Measurements from ENCODE around the gene TENM3.

Gene TENM3

DNA sequence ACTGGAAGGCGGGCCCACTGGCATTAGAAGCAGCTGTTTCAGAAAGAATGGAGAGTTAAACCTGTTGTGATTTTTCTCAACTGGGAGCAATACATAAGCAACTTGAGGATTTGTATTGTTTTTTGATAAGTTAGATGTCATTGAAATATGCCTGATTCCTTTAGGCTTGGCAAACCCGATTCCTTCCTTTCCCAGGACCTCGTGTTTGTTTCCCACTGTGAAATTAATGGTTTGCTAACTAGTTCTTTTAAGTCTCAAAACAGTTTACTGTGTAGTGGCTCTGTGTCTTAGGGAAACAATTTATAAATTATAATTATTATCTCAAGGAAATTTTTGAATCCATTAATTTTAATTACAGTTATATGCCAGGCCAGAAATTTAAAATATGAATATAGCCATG lies 456.0 kb downstream of the TENM3 start:
- intact Hi-C loops (cut with micrococcal nuclease): no loop called here
- no peaks in the 10 kb centered on the region for H3K4me1 Mint-ChIP-seq (ENCODE audit: low read depth)
- H3K27me3 Mint-ChIP-seq: no peaks in the 10 kb centered on the region
- no peak overlapping the region for H3K4me3 Mint-ChIP-seq
- no peaks in the 10 kb centered on the region for H3K9me3 Mint-ChIP-seq
- H3K27ac Mint-ChIP-seq: no peak overlapping the region
- no peaks in the 10 kb centered on the region for H3K36me3 Mint-ChIP-seq (ENCODE audit: low read depth)

DNA sequence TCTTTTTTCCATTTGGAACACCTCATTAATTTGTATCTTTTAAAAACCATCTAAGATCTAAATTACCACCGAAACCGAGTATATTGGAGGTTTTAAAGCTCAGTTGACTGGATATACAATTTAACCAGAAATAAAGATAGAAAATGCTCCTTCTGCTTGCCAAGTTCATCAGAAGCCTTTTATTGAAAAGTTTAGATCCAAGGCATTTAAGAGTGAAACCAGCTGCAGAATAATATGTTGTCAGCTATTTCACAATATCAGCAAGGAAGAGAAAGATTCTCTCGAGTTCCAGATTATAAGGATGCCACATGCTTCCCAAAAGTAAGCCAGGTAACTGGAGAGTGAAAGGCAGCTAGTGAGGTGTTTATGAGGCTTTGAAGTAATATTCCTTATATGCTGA lies 456.6 kb downstream of the TENM3 start:
- intact Hi-C loops (cut with micrococcal nuclease): no loop called here
- no peaks in the 10 kb centered on the region for H3K27me3 Mint-ChIP-seq

DNA sequence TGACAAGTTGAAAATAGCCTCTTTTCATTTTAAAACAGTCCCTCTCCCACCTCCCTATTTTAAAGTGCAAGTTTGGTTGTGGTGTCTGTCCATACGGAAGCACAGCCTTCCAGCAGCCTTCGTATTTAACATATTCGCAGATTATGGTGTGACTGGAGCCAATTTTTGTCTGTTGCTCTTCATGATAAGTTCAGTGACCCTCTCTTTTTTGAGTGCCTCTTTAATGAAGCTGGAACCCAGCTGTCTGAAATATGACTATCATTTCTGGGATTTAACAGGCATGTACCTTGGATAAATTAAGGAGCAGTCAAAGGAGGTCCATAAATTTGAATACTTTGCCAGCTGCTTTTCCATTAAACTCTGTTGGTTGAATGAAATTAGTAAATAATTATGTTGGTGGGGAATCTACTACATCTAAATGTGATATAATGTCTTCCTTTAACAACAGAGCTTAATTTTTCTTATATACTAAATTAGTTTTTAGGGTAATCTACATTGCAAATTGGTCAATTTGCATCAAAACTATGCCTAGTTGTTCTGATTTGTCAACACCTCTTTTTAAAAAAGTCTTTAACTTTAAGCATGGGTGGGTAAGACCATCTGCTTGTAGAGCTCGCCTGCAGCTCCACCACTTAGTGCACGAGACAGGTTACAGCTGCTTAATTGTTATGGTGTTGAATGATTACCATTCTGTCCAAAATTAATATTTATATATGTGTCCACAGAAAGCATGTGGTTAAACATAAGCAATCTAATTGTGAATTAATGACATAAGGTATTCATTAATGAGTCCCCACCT lies 457.4 kb downstream of the TENM3 start:
- intact Hi-C loops (cut with micrococcal nuclease): no loop called here
- no peaks in the 10 kb centered on the region for H3K9me3 Mint-ChIP-seq
- no peaks in the 10 kb centered on the region for H3K4me1 Mint-ChIP-seq (ENCODE audit: low read depth)
- H3K27me3 Mint-ChIP-seq: no peaks in the 10 kb centered on the region
- no peaks in the 10 kb centered on the region for H3K36me3 Mint-ChIP-seq (ENCODE audit: low read depth)
- no peak overlapping the region for H3K4me3 Mint-ChIP-seq
- no peak overlapping the region for H3K27ac Mint-ChIP-seq

More for the DNA sequence above, 456.6 kb downstream of the TENM3 start:
- Mint-ChIP-seq H3K36me3 (ENCODE audit: low read depth) (no peaks in the 10 kb centered on the region), H3K27ac (no peak overlapping the region), H3K4me1 (ENCODE audit: low read depth) (no peaks in the 10 kb centered on the region), H3K4me3 (no peak overlapping the region), H3K9me3 (no peaks in the 10 kb centered on the region)

GRCh38 chr4:182704077-182704476 lies 460.9 kb downstream of the TENM3 start:
- no peaks in the 10 kb centered on the region for H3K4me1 Mint-ChIP-seq (ENCODE audit: low read depth)
- H3K27me3 Mint-ChIP-seq: no peaks in the 10 kb centered on the region
- no peak overlapping the region for H3K27ac Mint-ChIP-seq
- intact Hi-C loops (cut with micrococcal nuclease): no loop called here
- no peaks in the 10 kb centered on the region for H3K36me3 Mint-ChIP-seq (ENCODE audit: low read depth)
- H3K9me3 Mint-ChIP-seq: no peaks in the 10 kb centered on the region
- no peak overlapping the region for H3K4me3 Mint-ChIP-seq

DNA sequence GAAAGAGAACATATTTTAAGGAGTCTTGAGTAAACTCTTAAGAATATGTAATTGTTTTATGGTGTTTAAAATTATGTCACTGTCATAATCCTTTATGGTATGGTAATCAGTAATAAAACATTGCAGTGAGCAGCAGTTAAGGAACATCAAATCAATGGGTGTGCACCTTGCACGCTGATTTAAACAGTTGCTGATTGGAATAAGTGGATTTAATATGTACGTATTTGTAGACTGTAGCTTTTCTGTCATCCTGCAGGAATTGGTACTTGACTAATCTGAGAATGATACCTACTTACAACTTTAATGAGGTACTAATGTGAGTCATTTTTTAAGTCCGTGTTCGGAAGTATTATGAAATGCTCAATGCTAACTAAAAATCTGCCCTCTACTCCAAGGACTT lies 461.7 kb downstream of the TENM3 start:
- Mint-ChIP-seq H3K4me1 (ENCODE audit: low read depth) (no peaks in the 10 kb centered on the region), H3K27ac (no peak overlapping the region), H3K36me3 (ENCODE audit: low read depth) (no peaks in the 10 kb centered on the region), H3K4me3 (no peak overlapping the region), H3K9me3 (no peaks in the 10 kb centered on the region), H3K27me3 (no peaks in the 10 kb centered on the region)
- intact Hi-C loops (cut with micrococcal nuclease): no loop called here

- intact Hi-C loops (cut with micrococcal nuclease): no loop called here
- no peaks in the 10 kb centered on the region for H3K4me1 Mint-ChIP-seq (ENCODE audit: low read depth)
- no peaks in the 10 kb centered on the region for H3K9me3 Mint-ChIP-seq
Observed at GRCh38 chr4:182705389-182705788, 462.2 kb downstream of the TENM3 start.

DNA sequence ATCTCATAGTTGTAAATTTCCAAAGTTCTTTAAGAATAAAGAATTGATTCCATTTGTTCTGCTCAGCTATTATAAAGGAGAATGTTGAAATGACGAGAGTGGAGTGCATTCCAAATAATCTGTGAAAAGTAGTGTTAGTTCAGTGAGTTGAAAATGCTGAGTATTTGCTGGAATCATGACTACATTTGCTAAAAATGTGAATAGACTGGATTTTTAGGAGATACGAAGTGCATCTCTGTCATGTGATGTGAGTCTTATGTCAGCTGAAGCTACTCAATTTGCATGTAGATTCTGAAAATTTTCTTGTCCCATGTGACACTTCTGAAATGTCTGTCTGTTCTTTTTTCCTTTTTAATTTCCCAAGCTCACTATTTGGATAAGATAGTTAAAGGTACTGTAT lies 468.0 kb downstream of the TENM3 start:
- Mint-ChIP-seq H3K4me1 (ENCODE audit: low read depth) (no peaks in the 10 kb centered on the region), H3K4me3 (no peak overlapping the region), H3K27ac (no peak overlapping the region), H3K27me3 (no peaks in the 10 kb centered on the region), H3K36me3 (ENCODE audit: low read depth) (no peaks in the 10 kb centered on the region), H3K9me3 (no peaks in the 10 kb centered on the region)
- intact Hi-C loops (cut with micrococcal nuclease): no loop called here

More at GRCh38 chr4:182705389-182705788, 462.2 kb downstream of the TENM3 start:
- Mint-ChIP-seq H3K27me3 (no peaks in the 10 kb centered on the region), H3K27ac (no peak overlapping the region), H3K36me3 (ENCODE audit: low read depth) (no peaks in the 10 kb centered on the region), H3K4me3 (no peak overlapping the region)

DNA sequence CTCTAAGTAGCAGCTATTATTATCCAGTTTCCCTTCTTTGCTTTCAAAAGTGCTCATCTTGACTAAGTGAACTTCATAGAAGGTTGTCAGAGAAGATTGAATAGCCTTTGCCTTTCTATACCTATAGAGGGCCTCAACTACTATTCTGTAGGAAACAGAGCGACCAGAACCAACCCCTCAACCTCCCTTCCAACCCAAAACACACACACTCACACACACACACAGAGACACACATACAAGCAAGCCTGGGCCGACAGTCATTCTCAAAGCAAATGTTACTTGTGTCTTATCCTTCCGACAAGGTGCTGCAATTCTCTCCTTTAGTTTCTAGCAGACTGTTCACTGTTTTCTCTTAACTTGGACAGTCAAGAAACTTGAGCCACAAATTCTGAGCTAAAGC lies 472.3 kb downstream of the TENM3 start:
- Mint-ChIP-seq H3K27ac (no peak overlapping the region), H3K9me3 (no peaks in the 10 kb centered on the region), H3K36me3 (ENCODE audit: low read depth) (no peaks in the 10 kb centered on the region), H3K27me3 (no peaks in the 10 kb centered on the region), H3K4me3 (no peak overlapping the region), H3K4me1 (ENCODE audit: low read depth) (no peaks in the 10 kb centered on the region)
- intact Hi-C loops (cut with micrococcal nuclease): no loop called here

DNA sequence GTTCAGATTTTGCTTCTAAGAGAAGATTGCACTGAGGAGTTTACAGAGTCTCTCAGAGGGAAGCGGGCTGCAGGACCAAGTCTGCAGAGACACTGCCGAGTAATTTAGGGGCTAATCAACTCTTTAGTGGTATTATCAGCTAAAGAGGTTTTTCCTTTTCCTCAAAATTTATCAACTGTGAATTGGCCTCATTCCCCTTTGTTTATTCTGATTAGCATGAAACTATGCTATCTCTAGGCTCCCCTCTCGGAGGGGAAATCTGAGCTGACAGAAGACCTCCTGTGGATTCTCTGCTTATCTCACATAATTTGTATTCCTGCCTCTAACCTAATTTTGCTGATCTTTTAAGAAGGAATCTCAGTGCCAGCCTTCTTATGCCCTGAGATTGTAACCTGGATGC lies 473.0 kb downstream of the TENM3 start:
- H3K9me3 Mint-ChIP-seq: no peaks in the 10 kb centered on the region
- H3K4me1 Mint-ChIP-seq (ENCODE audit: low read depth): no peaks in the 10 kb centered on the region
- no peaks in the 10 kb centered on the region for H3K27me3 Mint-ChIP-seq
- H3K36me3 Mint-ChIP-seq (ENCODE audit: low read depth): no peaks in the 10 kb centered on the region
- H3K27ac Mint-ChIP-seq: no peak overlapping the region
- no peak overlapping the region for H3K4me3 Mint-ChIP-seq
- intact Hi-C loops (cut with micrococcal nuclease): no loop called here

DNA sequence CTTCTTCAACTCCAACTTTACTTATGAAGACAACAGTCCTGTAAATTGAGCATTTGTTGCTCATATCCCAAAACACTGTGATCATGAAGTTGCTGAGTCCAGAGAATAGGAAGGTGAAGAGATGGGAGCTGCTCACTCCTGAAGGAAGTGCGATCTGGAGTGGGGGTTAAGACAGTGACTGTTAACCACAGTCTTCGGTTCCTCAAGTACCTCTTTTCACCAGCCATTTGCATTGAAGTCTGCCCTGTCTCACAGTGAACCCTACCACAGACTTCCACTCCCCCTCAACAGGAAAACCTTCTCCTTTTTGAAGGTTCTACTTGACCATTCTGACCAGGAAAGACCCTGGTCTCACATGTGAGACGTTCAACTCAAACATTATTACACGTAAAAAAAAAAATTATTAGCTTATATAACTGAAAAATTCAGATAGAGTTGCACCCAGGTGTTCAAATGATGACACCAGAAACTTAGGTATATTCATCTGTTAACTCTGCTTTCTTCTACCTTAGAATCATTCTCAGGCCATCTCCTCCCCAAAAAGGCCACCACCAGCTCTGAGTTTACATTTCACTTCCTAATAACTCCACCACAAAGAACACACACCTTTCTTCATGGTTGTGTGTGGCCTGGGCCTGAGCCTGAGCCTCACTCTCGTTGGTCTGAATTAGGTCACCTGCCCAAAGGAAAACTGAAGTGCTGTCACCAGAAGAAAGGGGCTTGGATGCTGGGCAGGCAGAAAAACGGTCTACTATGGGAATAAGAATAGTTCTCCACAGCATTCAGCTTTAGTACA lies 474.8 kb downstream of the TENM3 start:
- Mint-ChIP-seq H3K9me3 (no peaks in the 10 kb centered on the region), H3K4me3 (no peak overlapping the region), H3K4me1 (ENCODE audit: low read depth) (no peaks in the 10 kb centered on the region), H3K36me3 (ENCODE audit: low read depth) (no peaks in the 10 kb centered on the region), H3K27ac (no peak overlapping the region), H3K27me3 (no peaks in the 10 kb centered on the region)
- intact Hi-C loops (cut with micrococcal nuclease): no loop called here

- Mint-ChIP-seq H3K27ac (no peak overlapping the region), H3K36me3 (ENCODE audit: low read depth) (no peaks in the 10 kb centered on the region), H3K4me3 (no peak overlapping the region), H3K9me3 (no peaks in the 10 kb centered on the region), H3K27me3 (no peaks in the 10 kb centered on the region), H3K4me1 (ENCODE audit: low read depth) (no peaks in the 10 kb centered on the region)
- intact Hi-C loops (cut with micrococcal nuclease): no loop called here
Observed at GRCh38 chr4:182724414-182724813, 481.2 kb downstream of the TENM3 start.

DNA sequence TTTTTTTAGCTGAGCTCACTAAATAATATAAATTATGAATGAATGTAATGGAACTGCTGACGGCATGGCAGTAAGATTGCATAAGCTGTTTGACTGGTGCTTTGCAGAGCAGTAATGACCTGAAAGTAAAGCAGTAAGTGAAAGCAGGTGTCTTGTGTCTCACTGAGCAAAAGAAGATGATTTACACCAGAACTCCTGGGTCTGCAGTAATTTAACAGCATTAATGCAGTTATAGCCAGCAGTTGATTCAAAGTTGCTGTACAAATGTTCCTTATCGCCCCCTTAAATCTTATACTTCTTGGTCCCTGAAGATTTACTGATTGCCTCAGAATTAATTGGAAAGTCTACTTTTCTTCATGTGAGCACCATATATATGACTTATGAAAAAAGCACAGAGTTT lies 486.3 kb downstream of the TENM3 start:
- Mint-ChIP-seq H3K4me3 (no peak overlapping the region), H3K27ac (no peak overlapping the region), H3K4me1 (ENCODE audit: low read depth) (no peaks in the 10 kb centered on the region), H3K27me3 (no peaks in the 10 kb centered on the region), H3K36me3 (ENCODE audit: low read depth) (no peaks in the 10 kb centered on the region), H3K9me3 (no peaks in the 10 kb centered on the region)
- intact Hi-C loops (cut with micrococcal nuclease): no loop called here

GRCh38 chr4:182730791-182731190 lies 487.6 kb downstream of the TENM3 start:
- no peaks in the 10 kb centered on the region for H3K36me3 Mint-ChIP-seq (ENCODE audit: low read depth)
- H3K27ac Mint-ChIP-seq: no peak overlapping the region
- no peaks in the 10 kb centered on the region for H3K4me1 Mint-ChIP-seq (ENCODE audit: low read depth)
- H3K9me3 Mint-ChIP-seq: no peaks in the 10 kb centered on the region
- no peaks in the 10 kb centered on the region for H3K27me3 Mint-ChIP-seq
- intact Hi-C loops (cut with micrococcal nuclease): no loop called here
- H3K4me3 Mint-ChIP-seq: no peak overlapping the region

GRCh38 chr4:182736207-182736606 lies 493.0 kb downstream of the TENM3 start:
- Mint-ChIP-seq H3K9me3 (no peaks in the 10 kb centered on the region), H3K27ac (no peak overlapping the region)

More at GRCh38 chr4:182736207-182736606, 493.0 kb downstream of the TENM3 start:
- H3K4me3 Mint-ChIP-seq: no peak overlapping the region
- intact Hi-C loops (cut with micrococcal nuclease): no loop called here
- no peaks in the 10 kb centered on the region for H3K27me3 Mint-ChIP-seq
- H3K4me1 Mint-ChIP-seq (ENCODE audit: low read depth): no peaks in the 10 kb centered on the region
- no peaks in the 10 kb centered on the region for H3K36me3 Mint-ChIP-seq (ENCODE audit: low read depth)
